GM23338 (cell line): ENCODE measurements around the gene LPCAT4. TPM values are rescaled to one million over a fixed set of nuclear protein-coding genes. Genes with fewer than 3 reads are reported as not detected.

Source experiments
- ATAC-seq: fragments of 200-7000 bp; cut with Tn5 transposase; 3 replicates; pipeline ENCODE4 v1.9.1; 2020
- DNase-seq: peaks from one replicate; pipeline ENCODE4 v3.0.0-alpha.2; 2015; ENCODE audit warnings: low spot score
- H2AFZ ChIP-seq: fragments of 200-600 bp; sonication (generic); 2 replicates; pipeline ENCODE4 v1.8.0; 2016; ENCODE audit warnings: antibody characterized with exemption, mild to moderate bottlenecking, moderate library complexity
- H3F3A ChIP-seq: fragments of 200-600 bp; sonication (generic); replicated peaks from 2 replicates; pipeline ENCODE4 v1.8.0; 2017; ENCODE audit warnings: antibody characterized with exemption, mixed run types, low read depth
- H3K27ac ChIP-seq: fragments of 200-600 bp; sonication (generic); 2 replicates; pipeline ENCODE4 v1.6.1; 2016; ENCODE audit warnings: low read depth
- H3K27me3 ChIP-seq: fragments of 200-600 bp; sonication (generic); 2 replicates; pipeline ENCODE4 v1.8.0; 2016; ENCODE audit warnings: mild to moderate bottlenecking, mixed run types, moderate library complexity; ENCODE audit not compliant: insufficient read depth
- H3K36me3 ChIP-seq: fragments of 200-600 bp; sonication (generic); 2 replicates; pipeline ENCODE4 v1.8.0; 2016; ENCODE audit warnings: mild to moderate bottlenecking; ENCODE audit not compliant: insufficient read depth
- H3K4me1 ChIP-seq: fragments of 200-600 bp; sonication (generic); 2 replicates; pipeline ENCODE4 v1.8.0; 2016; ENCODE audit warnings: mild to moderate bottlenecking, moderate library complexity; ENCODE audit not compliant: insufficient read depth
- H3K4me2 ChIP-seq: fragments of 200-600 bp; sonication (generic); 2 replicates; pipeline ENCODE4 v1.7.1; 2017; ENCODE audit warnings: mixed run types
- H3K4me3 ChIP-seq: fragments of 200-600 bp; sonication (generic); 2 replicates; pipeline ENCODE4 v1.6.1; 2016; ENCODE audit warnings: mixed run types
- H3K79me2 ChIP-seq: fragments of 200-600 bp; sonication (generic); replicated peaks from 2 replicates; pipeline ENCODE4 v1.8.0; 2017; ENCODE audit warnings: mild to moderate bottlenecking; ENCODE audit not compliant: insufficient read depth
- H3K9me2 ChIP-seq: fragments of 200-600 bp; sonication (generic); 2 replicates; pipeline ENCODE4 v1.8.0; 2017; ENCODE audit not compliant: insufficient read depth
- H4K20me1 ChIP-seq: fragments of 200-600 bp; sonication (generic); replicated peaks from 2 replicates; pipeline ENCODE4 v1.8.0; 2017; ENCODE audit warnings: mild to moderate bottlenecking; ENCODE audit not compliant: insufficient read depth
- H3K27ac Mint-ChIP-seq: 2 replicates; pipeline ENCODE4 v1.8.0; 2020; ENCODE audit warnings: inconsistent platforms, mild to moderate bottlenecking, moderate library complexity, mixed read lengths
- H3K27me3 Mint-ChIP-seq: 3 replicates; pipeline ENCODE4 v1.8.0; 2022; ENCODE audit warnings: low read depth, mild to moderate bottlenecking, moderate library complexity, mixed read lengths, inconsistent platforms; ENCODE audit not compliant: insufficient read depth, poor library complexity
- H3K36me3 Mint-ChIP-seq: 3 replicates; pipeline ENCODE4 v1.8.0; 2021; ENCODE audit warnings: low read depth, mild to moderate bottlenecking, inconsistent platforms, moderate library complexity, mixed read lengths
- H3K4me1 Mint-ChIP-seq: 3 replicates; pipeline ENCODE4 v1.8.0; 2020; ENCODE audit warnings: mild to moderate bottlenecking, inconsistent platforms, mixed read lengths
- H3K4me3 Mint-ChIP-seq: 3 replicates; pipeline ENCODE4 v1.8.0; 2021; ENCODE audit warnings: moderate library complexity, mild to moderate bottlenecking, inconsistent platforms, mixed read lengths
- H3K9me3 Mint-ChIP-seq: 3 replicates; pipeline ENCODE4 v1.8.0; 2020; ENCODE audit warnings: moderate library complexity, mild to moderate bottlenecking, inconsistent platforms, mixed read lengths
- CREB1 ChIP-seq: fragments of 250-450 bp; sonication (Bioruptor Pico); IDR thresholded peaks from 2 replicates; pipeline ENCODE4 v1.5.0; 2020; ENCODE audit warnings: low read depth, mild to moderate bottlenecking, moderate library complexity
- EZH2 ChIP-seq: fragments of 200-600 bp; sonication (generic); IDR thresholded peaks from one replicate; pipeline ENCODE4 v1.8.0; 2017; ENCODE audit warnings: antibody characterized with exemption, mild to moderate bottlenecking, low read depth; ENCODE audit not compliant: unreplicated experiment
- EZH2phosphoT487 ChIP-seq: fragments of 200-600 bp; sonication (generic); IDR thresholded peaks from one replicate; pipeline ENCODE4 v1.8.1; 2018; ENCODE audit warnings: antibody characterized with exemption; ENCODE audit not compliant: unreplicated experiment
- NANOG ChIP-seq: IDR thresholded peaks from 2 replicates; pipeline ENCODE4 v1.6.1; 2016; ENCODE audit warnings: antibody characterized with exemption, borderline replicate concordance
- POLR2AphosphoS5 ChIP-seq: IDR thresholded peaks from 2 replicates; pipeline ENCODE4 v1.6.1; 2016; ENCODE audit warnings: antibody characterized with exemption, low read depth
- ZNF114 ChIP-seq: fragments of 250-450 bp; sonication (Bioruptor Pico); IDR thresholded peaks from 2 replicates; pipeline ENCODE4 v1.5.0; 2020; ENCODE audit warnings: mild to moderate bottlenecking, moderate library complexity
- ZNF331 ChIP-seq: fragments of 250-450 bp; sonication (Bioruptor Pico); IDR thresholded peaks from 2 replicates; pipeline ENCODE4 v1.5.0; 2020; ENCODE audit warnings: low read depth, mild to moderate bottlenecking, moderate library complexity
- polyA plus RNA-seq: library from polyadenylated mRNA; unstranded; fragments of >200 nt; fragmentation: Nextera tagmentation; extraction: Ambion mirVana; gene quantifications from 2 replicates; pipeline ENCODE4 v1.2.1, GENCODE V29; 2016
- total RNA-seq: library from RNA; depleted of rRNA; stranded (reverse); fragments of >200 nt; shearing (Covaris generic); gene quantifications from 2 replicates; pipeline ENCODE4 v1.2.3, GENCODE V29; 2014
- TF ChIP-seq, protein P1 (sequence below): IDR thresholded peaks from 2 replicates; pipeline ENCODE4 v1.6.1; 2016; ENCODE audit warnings: antibody characterized with exemption
- TF ChIP-seq, protein P2 (sequence below): IDR thresholded peaks from one replicate; pipeline ENCODE4 v1.6.1; 2018; ENCODE audit warnings: antibody characterized with exemption; ENCODE audit not compliant: unreplicated experiment

Gene LPCAT4
- total and polyA plus RNA-seq, 2 experiments from 2014 or later, result 36.8 to 49.1 TPM

DNA sequence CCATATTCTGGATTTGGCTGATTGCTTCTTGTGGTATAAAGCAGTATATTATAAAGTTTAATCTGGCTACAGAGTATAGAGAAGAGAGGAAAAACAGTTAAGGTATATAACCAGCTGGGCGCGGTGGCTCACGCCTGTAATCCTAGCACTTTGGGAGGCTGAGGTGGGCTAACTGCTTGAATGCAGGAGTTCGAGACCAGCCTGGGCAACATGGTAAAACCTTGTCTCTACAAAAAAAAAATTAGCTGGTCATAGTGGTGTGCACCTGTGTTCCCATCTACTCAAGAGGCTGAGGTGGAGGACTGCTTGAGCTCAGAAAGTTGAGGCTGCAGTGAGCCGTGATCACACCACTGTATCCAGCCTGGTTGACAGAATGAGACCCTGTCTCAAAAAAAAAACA is 36.7 kb downstream of the LPCAT4 start (continued):
- TF ChIP-seq, protein P1, sequence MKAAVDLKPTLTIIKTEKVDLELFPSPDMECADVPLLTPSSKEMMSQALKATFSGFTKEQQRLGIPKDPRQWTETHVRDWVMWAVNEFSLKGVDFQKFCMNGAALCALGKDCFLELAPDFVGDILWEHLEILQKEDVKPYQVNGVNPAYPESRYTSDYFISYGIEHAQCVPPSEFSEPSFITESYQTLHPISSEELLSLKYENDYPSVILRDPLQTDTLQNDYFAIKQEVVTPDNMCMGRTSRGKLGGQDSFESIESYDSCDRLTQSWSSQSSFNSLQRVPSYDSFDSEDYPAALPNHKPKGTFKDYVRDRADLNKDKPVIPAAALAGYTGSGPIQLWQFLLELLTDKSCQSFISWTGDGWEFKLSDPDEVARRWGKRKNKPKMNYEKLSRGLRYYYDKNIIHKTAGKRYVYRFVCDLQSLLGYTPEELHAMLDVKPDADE, result no peak
- no peak for TF ChIP-seq NANOG

DNA sequence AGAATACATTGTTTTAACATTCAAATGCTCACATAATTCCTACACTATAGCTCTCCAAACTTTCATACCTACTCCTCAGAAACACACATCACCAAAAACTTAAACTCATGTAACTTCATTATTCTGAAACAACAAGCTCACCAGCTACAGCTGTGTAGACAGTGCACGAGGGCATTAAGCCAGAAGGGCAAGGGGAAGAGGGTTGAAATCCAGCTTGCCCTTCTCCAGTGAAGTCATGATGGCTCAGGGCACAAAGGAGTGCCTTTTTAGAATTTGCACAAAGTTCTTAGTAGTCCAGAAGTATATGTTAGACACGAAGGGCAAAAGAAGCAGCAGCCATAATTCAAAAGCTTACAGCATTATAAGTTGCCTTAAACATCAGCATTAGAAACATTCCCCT is 38.0 kb downstream of the LPCAT4 start:
- Histone ChIP-seq H3F3A (no peaks in the 10 kb centered on the region), H2AFZ (no peak overlapping the region)
- no peaks in the 10 kb centered on the region for H3K4me1 Mint-ChIP-seq

DNA sequence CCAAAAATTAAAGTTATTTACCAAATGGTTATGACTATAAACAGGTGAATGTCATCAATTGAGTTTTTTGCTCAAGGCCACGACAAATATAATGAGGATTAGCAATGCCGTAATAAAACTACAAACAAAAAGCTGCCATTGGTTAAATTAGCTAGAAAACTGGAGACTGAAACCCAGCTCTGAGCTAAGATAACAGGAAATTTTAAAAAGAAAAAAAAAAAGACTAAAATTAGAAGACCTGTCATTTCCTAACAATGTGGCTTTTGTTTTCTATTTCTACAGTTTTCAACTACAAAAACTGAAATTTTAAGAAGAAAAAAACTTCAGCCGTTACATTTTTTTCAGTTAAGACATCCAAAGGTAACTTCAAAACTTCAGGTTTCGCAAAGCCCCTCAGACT is 39.1 kb downstream of the LPCAT4 start:
- Mint-ChIP-seq H3K27ac (no peak overlapping the region), H3K4me1 (no peaks in the 10 kb centered on the region), H3K9me3 (peaks cover 3% of the 10 kb centered on the region; the same call in 1 of the 3 replicates), H3K4me3 (no peak overlapping the region), H3K36me3 (peaks cover 2% of the 10 kb centered on the region; the same call in 2 of the 3 replicates), H3K27me3 (no peaks in the 10 kb centered on the region)
- H3F3A ChIP-seq, result no peaks in the 10 kb centered on the region
- H4K20me1 ChIP-seq, result no peaks in the 10 kb centered on the region; the same call in 1 of the 2 replicates
- H3K36me3 ChIP-seq, result no peaks in the 10 kb centered on the region
- H2AFZ ChIP-seq, result no peak overlapping the region
- H3K9me2 ChIP-seq, result no peaks in the 10 kb centered on the region
- no peak overlapping the region for H3K4me3 ChIP-seq
- H3K27ac ChIP-seq, result no peak overlapping the region
- DNase-seq, result no peak
- no peaks in the 10 kb centered on the region for H3K4me1 ChIP-seq
- no peaks in the 10 kb centered on the region for H3K27me3 ChIP-seq
- no peak overlapping the region for H3K4me2 ChIP-seq
- ATAC-seq, result no peak
- no peaks in the 10 kb centered on the region for H3K79me2 ChIP-seq
- TF ChIP-seq EZH2phosphoT487, result no peak
- TF ChIP-seq, protein P1, result no peak
- TF ChIP-seq, protein P2, sequence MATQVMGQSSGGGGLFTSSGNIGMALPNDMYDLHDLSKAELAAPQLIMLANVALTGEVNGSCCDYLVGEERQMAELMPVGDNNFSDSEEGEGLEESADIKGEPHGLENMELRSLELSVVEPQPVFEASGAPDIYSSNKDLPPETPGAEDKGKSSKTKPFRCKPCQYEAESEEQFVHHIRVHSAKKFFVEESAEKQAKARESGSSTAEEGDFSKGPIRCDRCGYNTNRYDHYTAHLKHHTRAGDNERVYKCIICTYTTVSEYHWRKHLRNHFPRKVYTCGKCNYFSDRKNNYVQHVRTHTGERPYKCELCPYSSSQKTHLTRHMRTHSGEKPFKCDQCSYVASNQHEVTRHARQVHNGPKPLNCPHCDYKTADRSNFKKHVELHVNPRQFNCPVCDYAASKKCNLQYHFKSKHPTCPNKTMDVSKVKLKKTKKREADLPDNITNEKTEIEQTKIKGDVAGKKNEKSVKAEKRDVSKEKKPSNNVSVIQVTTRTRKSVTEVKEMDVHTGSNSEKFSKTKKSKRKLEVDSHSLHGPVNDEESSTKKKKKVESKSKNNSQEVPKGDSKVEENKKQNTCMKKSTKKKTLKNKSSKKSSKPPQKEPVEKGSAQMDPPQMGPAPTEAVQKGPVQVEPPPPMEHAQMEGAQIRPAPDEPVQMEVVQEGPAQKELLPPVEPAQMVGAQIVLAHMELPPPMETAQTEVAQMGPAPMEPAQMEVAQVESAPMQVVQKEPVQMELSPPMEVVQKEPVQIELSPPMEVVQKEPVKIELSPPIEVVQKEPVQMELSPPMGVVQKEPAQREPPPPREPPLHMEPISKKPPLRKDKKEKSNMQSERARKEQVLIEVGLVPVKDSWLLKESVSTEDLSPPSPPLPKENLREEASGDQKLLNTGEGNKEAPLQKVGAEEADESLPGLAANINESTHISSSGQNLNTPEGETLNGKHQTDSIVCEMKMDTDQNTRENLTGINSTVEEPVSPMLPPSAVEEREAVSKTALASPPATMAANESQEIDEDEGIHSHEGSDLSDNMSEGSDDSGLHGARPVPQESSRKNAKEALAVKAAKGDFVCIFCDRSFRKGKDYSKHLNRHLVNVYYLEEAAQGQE, result no peak
- TF ChIP-seq ZNF331 (CRISPR knock-in tag), result no peak

More for the DNA sequence above, 38.0 kb downstream of the LPCAT4 start:
- Mint-ChIP-seq H3K27me3 (no peaks in the 10 kb centered on the region), H3K27ac (no peak overlapping the region), H3K9me3 (no peaks in the 10 kb centered on the region), H3K36me3 (no peaks in the 10 kb centered on the region), H3K4me3 (no peak overlapping the region)
- no peak for TF ChIP-seq ZNF114 (CRISPR knock-in tag)
- no peak for TF ChIP-seq EZH2
- TF ChIP-seq POLR2AphosphoS5, result no peak
- TF ChIP-seq, protein P1, result no peak
- TF ChIP-seq NANOG, result no peak
- no peak for TF ChIP-seq CREB1
- Histone ChIP-seq H3K4me3 (no peak overlapping the region), H3K4me1 (no peaks in the 10 kb centered on the region), H3K4me2 (no peak overlapping the region), H3K79me2 (no peaks in the 10 kb centered on the region), H3K27ac (no peak overlapping the region), H3K9me2 (no peaks in the 10 kb centered on the region), H3K36me3 (no peaks in the 10 kb centered on the region), H4K20me1 (no peaks in the 10 kb centered on the region; the same call in 1 of the 2 replicates), H3K27me3 (no peaks in the 10 kb centered on the region)
- DNase-seq (no peak), ATAC-seq (no peak)
